Nephron (organoid): ENCODE measurements around the gene CMC2.
A peak's percentile ranks its signal among the peaks of the same experiment; 100 is the strongest.

Source experiments
- H3K27ac Mint-ChIP-seq, 3 experiments: 2 replicates each; pipeline ENCODE4 v1.8.0; 2020; ENCODE audit warnings: mixed read lengths in 3 of 3, mild to moderate bottlenecking in 2 of 3, moderate library complexity in 1 of 3
- H3K27me3 Mint-ChIP-seq: 2 replicates; pipeline ENCODE4 v1.8.0; 2021; ENCODE audit warnings: low read depth, mild to moderate bottlenecking, moderate library complexity, mixed read lengths
- H3K36me3 Mint-ChIP-seq: 2 replicates; pipeline ENCODE4 v1.8.0; 2020; ENCODE audit warnings: low read depth, mixed read lengths
- H3K4me1 Mint-ChIP-seq: 2 replicates; pipeline ENCODE4 v1.8.0; 2020; ENCODE audit warnings: mixed read lengths
- H3K4me3 Mint-ChIP-seq, 3 experiments: 2 replicates each; pipeline ENCODE4 v1.8.0; 2020; ENCODE audit warnings: mild to moderate bottlenecking in 3 of 3, mixed read lengths in 3 of 3, moderate library complexity in 2 of 3
- H3K9me3 Mint-ChIP-seq: 2 replicates; pipeline ENCODE4 v1.8.0; 2020; ENCODE audit warnings: mixed read lengths
- CTCF ChIP-seq, 3 experiments: fragments of 200-600 bp; sonication (generic); IDR thresholded peaks; one replicate each; pipeline ENCODE4 v1.5.0; 2021; ENCODE audit warnings: antibody characterized with exemption in 3 of 3; ENCODE audit not compliant: unreplicated experiment in 3 of 3

The CMC2 gene

GRCh38 chr16:81040131-81040530 is 33.4 kb upstream of the CMC2 start:
- Mint-ChIP-seq H3K4me3 (peak overlapping the region; percentile 8 to 59 (median 30)), H3K27ac (peak overlapping the region in 1 of 3 experiments; percentile 29), H3K9me3 (no peaks in the 10 kb centered on the region)

DNA sequence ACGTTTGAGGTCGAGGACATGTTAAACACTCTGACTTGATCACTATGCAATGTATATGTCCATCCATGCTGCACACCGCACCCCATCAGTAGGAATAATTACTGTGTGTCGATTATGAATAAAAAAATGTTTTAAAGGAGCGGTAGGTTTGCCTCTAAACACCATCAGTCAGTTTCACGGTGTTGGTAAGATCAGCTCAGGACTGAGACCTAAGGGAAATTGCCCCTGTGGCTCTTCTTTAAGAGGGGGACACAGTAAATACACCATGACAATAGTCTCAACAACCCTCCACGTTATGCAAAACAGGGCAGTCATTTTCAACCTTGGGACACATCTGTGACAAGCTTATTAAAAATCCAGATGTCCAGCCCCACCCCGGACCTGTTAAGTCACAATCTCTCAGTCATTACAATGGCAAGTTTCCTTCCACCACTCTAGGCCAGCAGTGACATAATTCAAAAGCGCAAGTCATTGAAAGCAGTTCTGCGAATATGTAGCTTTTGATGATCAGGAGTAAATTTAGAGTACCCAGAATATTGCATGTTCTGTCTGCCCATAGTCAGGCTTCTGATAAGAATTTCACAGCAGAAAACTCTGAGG is 30.2 kb upstream of the CMC2 start:
- H3K4me3 Mint-ChIP-seq, result peak overlapping the region; percentile 89 to 92 (median 91)
- peak overlapping the region; percentile 40 to 90 (median 78) for H3K27ac Mint-ChIP-seq
- H3K9me3 Mint-ChIP-seq, result no peaks in the 10 kb centered on the region
- peaks cover 39% of the 10 kb centered on the region for H3K36me3 Mint-ChIP-seq
- H3K27me3 Mint-ChIP-seq, result no peaks in the 10 kb centered on the region
- peaks cover 22% of the 10 kb centered on the region for H3K4me1 Mint-ChIP-seq
- no peak for TF ChIP-seq CTCF (IDR thresholded peaks at IDR 0.05; ENCODE audit: unreplicated experiment in 3 of 3)

More at GRCh38 chr16:81040131-81040530, 33.4 kb upstream of the CMC2 start:
- Mint-ChIP-seq H3K36me3 (peaks cover 65% of the 10 kb centered on the region), H3K27me3 (no peaks in the 10 kb centered on the region), H3K4me1 (peaks cover 22% of the 10 kb centered on the region)
- no peak for TF ChIP-seq CTCF (IDR thresholded peaks at IDR 0.05; ENCODE audit: unreplicated experiment in 3 of 3)

DNA sequence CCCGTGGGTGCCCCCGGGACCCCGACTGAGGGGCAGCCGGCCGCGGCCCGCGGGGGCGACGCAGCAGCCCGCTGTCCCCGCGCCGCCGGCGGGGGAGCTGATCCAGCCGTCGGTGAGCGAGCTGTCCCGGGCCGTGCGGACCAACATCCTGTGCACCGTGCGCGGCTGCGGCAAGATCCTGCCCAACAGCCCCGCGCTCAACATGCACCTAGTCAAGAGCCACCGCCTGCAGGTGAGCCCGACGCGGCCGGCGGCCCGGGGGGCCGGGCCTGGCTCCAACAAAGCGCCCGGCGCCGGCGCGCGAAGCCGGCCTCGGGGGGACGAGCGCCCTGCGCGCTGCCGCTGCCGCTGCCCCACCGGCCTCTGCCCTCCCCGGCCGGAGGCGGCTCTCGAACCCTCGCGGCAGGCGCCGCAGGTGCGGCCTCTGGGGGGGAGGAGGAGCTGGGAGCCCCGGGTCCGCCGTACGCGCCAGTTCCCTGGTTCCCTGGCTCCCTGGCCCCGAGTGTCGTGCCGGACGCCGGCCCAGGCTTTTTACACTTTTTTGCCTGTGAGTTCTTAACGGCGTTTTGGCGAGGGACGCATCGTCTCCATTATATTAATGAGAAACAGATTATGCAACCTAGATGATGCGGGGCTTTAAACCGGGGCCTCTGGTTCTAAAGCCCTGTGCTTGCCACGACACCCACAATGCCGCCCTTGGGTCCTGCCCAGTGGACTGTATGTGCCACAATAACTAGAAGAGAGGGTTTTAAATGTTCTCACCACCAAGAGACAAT is 29.5 kb upstream of the CMC2 start:
- Mint-ChIP-seq H3K9me3 (no peaks in the 10 kb centered on the region), H3K4me1 (peaks cover 22% of the 10 kb centered on the region), H3K36me3 (peaks cover 40% of the 10 kb centered on the region), H3K27ac (peak overlapping the region; percentile 40 to 90 (median 78)), H3K4me3 (peak overlapping the region; percentile 89 to 92 (median 91)), H3K27me3 (no peaks in the 10 kb centered on the region)
- TF ChIP-seq CTCF (IDR thresholded peaks at IDR 0.05; ENCODE audit: unreplicated experiment in 3 of 3), result no peak

GRCh38 chr16:81035398-81035974 is 28.8 kb upstream of the CMC2 start, which contains the start of gene ATMIN:
Gene ATMIN, plus strand, starts transcription at chr16:81035842. Its CDS starts 29 bp downstream, at chr16:81035871.
- peak; percentile 99 to 100 (median 99) for TF ChIP-seq CTCF (IDR thresholded peaks at IDR 0.05; ENCODE audit: unreplicated experiment in 3 of 3)
- Mint-ChIP-seq H3K36me3 (peaks cover 36% of the 10 kb centered on the region), H3K4me3 (peak within 1 kb of the TSS; percentile 89 to 92 (median 91)), H3K27ac (peak within 1 kb of the TSS; percentile 40 to 90 (median 78)), H3K4me1 (peaks cover 22% of the 10 kb centered on the region), H3K27me3 (no peaks in the 10 kb centered on the region), H3K9me3 (no peaks in the 10 kb centered on the region)

DNA sequence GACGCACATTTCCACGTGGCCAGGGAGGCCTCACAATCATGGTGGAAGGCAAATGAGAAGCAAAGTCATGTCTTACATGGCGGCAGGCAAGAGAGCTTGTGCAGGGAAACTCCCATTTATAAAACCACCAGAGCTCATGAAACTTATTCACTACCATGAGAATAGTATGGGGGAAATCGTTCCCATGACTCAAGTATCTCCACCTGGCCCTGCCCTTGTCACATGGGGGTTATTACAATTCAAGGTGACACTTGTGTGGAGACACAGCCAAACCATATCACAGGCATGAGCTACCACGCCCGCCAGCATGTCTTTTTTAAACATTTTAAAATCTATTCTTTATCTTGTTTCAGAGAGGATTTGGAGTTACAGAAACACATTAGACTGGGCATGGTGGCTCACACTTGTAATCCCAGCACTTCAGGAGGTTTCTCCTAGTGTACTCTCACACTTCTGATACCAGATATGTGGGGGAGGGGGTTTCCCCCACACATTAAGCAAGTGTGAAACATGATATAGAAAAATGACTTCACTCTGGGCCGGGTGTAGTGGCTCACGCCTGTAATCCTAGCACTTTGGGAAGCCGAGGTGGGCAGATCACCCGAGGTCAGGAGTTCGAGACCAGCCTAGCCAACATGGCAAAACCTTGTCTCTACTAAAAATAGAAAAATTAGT is 23.4 kb upstream of the CMC2 start:
- Mint-ChIP-seq H3K4me3 (no peak overlapping the region), H3K4me1 (no peaks in the 10 kb centered on the region)

More for the DNA sequence above, 23.4 kb upstream of the CMC2 start:
- Mint-ChIP-seq H3K36me3 (peaks cover 28% of the 10 kb centered on the region), H3K9me3 (no peaks in the 10 kb centered on the region), H3K27ac (no peak overlapping the region), H3K27me3 (no peaks in the 10 kb centered on the region)
- no peak for TF ChIP-seq CTCF (IDR thresholded peaks at IDR 0.05; ENCODE audit: unreplicated experiment in 3 of 3)
